CD4-positive, alpha-beta T cell treated with Interferon alpha-2 for 1 hour (primary cell): ENCODE data around the gene TMEM235.

ENCODE experiments used
- DNase-seq, 2 donors: peaks; one replicate each; pipeline ENCODE4 v3.0.0-alpha.2; 2020 to 2022

TMEM235 gene

GRCh38 chr17:78273813-78274212 lies 42.4 kb downstream of the TMEM235 start:
- no peak for DNase-seq

GRCh38 chr17:78275355-78275754 lies 43.9 kb downstream of the TMEM235 start:
- no peak for DNase-seq

- peak; percentile 68 for DNase-seq
Measured at GRCh38 chr17:78276098-78276887, 44.9 kb downstream of the TMEM235 start.

GRCh38 chr17:78278139-78278741 lies 46.8 kb downstream of the TMEM235 start:
- DNase-seq = peak in 1 of 2 donors; percentile 36

GRCh38 chr17:78279360-78279990 lies 48.0 kb downstream of the TMEM235 start:
- DNase-seq = no peak

- no peak for DNase-seq
Measured at GRCh38 chr17:78281249-78281845, 49.9 kb downstream of the TMEM235 start.

- peak in 1 of 2 donors; percentile 38 for DNase-seq
Measured at GRCh38 chr17:78284146-78284545, 52.7 kb downstream of the TMEM235 start.

GRCh38 chr17:78289004-78289403 lies 57.6 kb downstream of the TMEM235 start:
- no peak for DNase-seq

GRCh38 chr17:78289802-78290363 lies 58.5 kb downstream of the TMEM235 start:
- peak; percentile 85 to 87 for DNase-seq
